Astrocyte (in vitro differentiated cells and primary cell): ENCODE data around the gene MALAT1. TPM values are rescaled to one million over a fixed set of nuclear protein-coding genes. Genes with fewer than 3 reads are reported as not detected.

Experiments
- DNase-seq: peaks from one replicate; pipeline ENCODE4 v3.0.0-alpha.2; 2010; ENCODE audit warnings: low read depth
- FAIRE-seq: peaks from 2 replicates; lab custom pipeline; 2011; peaks lifted over from hg19 to GRCh38; lab: Jason Lieb, UNC
- H2AFZ ChIP-seq: 2 replicates; pipeline ENCODE4 v1.6.0; 2012; ENCODE audit warnings: low read depth, low read length, inconsistent platforms
- H3K27ac ChIP-seq: 2 replicates; pipeline ENCODE4 v1.5.1; 2011; ENCODE audit warnings: low read depth, low read length, inconsistent platforms
- H3K27me3 ChIP-seq: 2 replicates; pipeline ENCODE4 v1.6.0; 2011; ENCODE audit warnings: low read length, inconsistent platforms; ENCODE audit not compliant: insufficient read depth
- H3K36me3 ChIP-seq: 2 replicates; pipeline ENCODE4 v1.5.1; 2011; ENCODE audit warnings: low read length, inconsistent platforms; ENCODE audit not compliant: insufficient read depth
- H3K4me1 ChIP-seq: 2 replicates; pipeline ENCODE4 v1.5.1; 2011; ENCODE audit warnings: low read length, inconsistent platforms; ENCODE audit not compliant: insufficient read depth
- H3K4me2 ChIP-seq: 2 replicates; pipeline ENCODE4 v1.6.0; 2012; ENCODE audit warnings: low read length, inconsistent platforms
- H3K4me3 ChIP-seq: 2 replicates; pipeline ENCODE4 v1.5.1; 2011; ENCODE audit warnings: low read depth, mild to moderate bottlenecking, low read length, inconsistent platforms; ENCODE audit not compliant: insufficient read depth
- H3K79me2 ChIP-seq: 2 replicates; pipeline ENCODE4 v1.6.0; 2012; ENCODE audit warnings: mild to moderate bottlenecking, low read length, inconsistent platforms; ENCODE audit not compliant: insufficient read depth
- H3K9ac ChIP-seq: 2 replicates; pipeline ENCODE4 v1.6.0; 2012; ENCODE audit warnings: mild to moderate bottlenecking, low read length, inconsistent platforms
- H3K9me3 ChIP-seq: 2 replicates; pipeline ENCODE4 v1.5.1; 2012; ENCODE audit warnings: low read depth, mild to moderate bottlenecking, low read length, inconsistent platforms; ENCODE audit not compliant: insufficient read depth
- H4K20me1 ChIP-seq: 2 replicates; pipeline ENCODE4 v1.6.0; 2012; ENCODE audit warnings: low read length, inconsistent platforms; ENCODE audit not compliant: insufficient read depth
- H3K27ac Mint-ChIP-seq: one replicate; pipeline ENCODE4 v1.8.0; 2021; ENCODE audit warnings: mild to moderate bottlenecking, mixed read lengths; ENCODE audit not compliant: unreplicated experiment
- H3K27me3 Mint-ChIP-seq: one replicate; pipeline ENCODE4 v1.8.0; 2021; ENCODE audit warnings: low read depth, mixed read lengths; ENCODE audit not compliant: unreplicated experiment
- H3K36me3 Mint-ChIP-seq: one replicate; pipeline ENCODE4 v1.8.0; 2021; ENCODE audit warnings: low read depth, mixed read lengths; ENCODE audit not compliant: unreplicated experiment
- H3K4me1 Mint-ChIP-seq: one replicate; pipeline ENCODE4 v1.8.0; 2021; ENCODE audit warnings: low read depth, mixed read lengths; ENCODE audit not compliant: unreplicated experiment
- H3K4me3 Mint-ChIP-seq: one replicate; pipeline ENCODE4 v1.8.0; 2021; ENCODE audit warnings: mild to moderate bottlenecking, moderate library complexity, mixed read lengths; ENCODE audit not compliant: unreplicated experiment
- H3K9me3 Mint-ChIP-seq: one replicate; pipeline ENCODE4 v1.8.0; 2021; ENCODE audit warnings: mild to moderate bottlenecking, mixed read lengths; ENCODE audit not compliant: unreplicated experiment
- CTCF ChIP-seq: IDR thresholded peaks from 2 replicates; pipeline ENCODE4 v1.5.1; 2011; ENCODE audit warnings: low read depth, mild to moderate bottlenecking, inconsistent platforms, low read length, moderate library complexity; ENCODE audit not compliant: insufficient read depth
- EZH2 ChIP-seq: IDR thresholded peaks from 2 replicates; pipeline ENCODE4 v1.6.1; 2012; ENCODE audit warnings: mild to moderate bottlenecking, low read length, inconsistent platforms; ENCODE audit not compliant: insufficient read depth
- total RNA-seq: library from RNA; stranded (reverse); gene quantifications from 2 replicates; pipeline ENCODE4 v1.2.1, GENCODE V29; 2021

The MALAT1 gene
- total RNA-seq, 1 donor from 2014 or later: 8,991 TPM

- no peak overlapping the region for H3K4me3 Mint-ChIP-seq
- Histone ChIP-seq H3K36me3 (peaks cover 62% of the 10 kb centered on the region), H3K9ac (peak overlapping the region; percentile 100), H3K4me2 (peak overlapping the region; percentile 84), H3K4me3 (peak overlapping the region; percentile 100), H2AFZ (no peak overlapping the region), H3K79me2 (peaks cover 72% of the 10 kb centered on the region), H3K27me3 (no peaks in the 10 kb centered on the region), H3K9me3 (no peaks in the 10 kb centered on the region), H3K4me1 (no peaks in the 10 kb centered on the region), H3K27ac (peak overlapping the region; percentile 96), H4K20me1 (peaks cover 75% of the 10 kb centered on the region)
- H3K27me3 Mint-ChIP-seq: no peaks in the 10 kb centered on the region
- H3K9me3 Mint-ChIP-seq: peaks cover 2% of the 10 kb centered on the region
- TF ChIP-seq CTCF (no peak), EZH2 (no peak)
- DNase-seq (peak; percentile 16), FAIRE-seq (no peak)
- peak overlapping the region; percentile 93 for H3K27ac Mint-ChIP-seq
- H3K4me1 Mint-ChIP-seq: no peaks in the 10 kb centered on the region
- H3K36me3 Mint-ChIP-seq: peaks cover 28% of the 10 kb centered on the region
These were observed 6.0 kb downstream of the MALAT1 start for GRCh38 chr11:65504674-65505465.

- H4K20me1 ChIP-seq: peaks cover 67% of the 10 kb centered on the region
- TF ChIP-seq EZH2: no peak
- TF ChIP-seq CTCF: no peak
- H3K27me3 ChIP-seq: no peaks in the 10 kb centered on the region
- peaks cover 28% of the 10 kb centered on the region for H3K36me3 Mint-ChIP-seq
- H3K36me3 ChIP-seq: peaks cover 57% of the 10 kb centered on the region
- H3K9ac ChIP-seq: peak overlapping the region; percentile 100
- H3K4me3 ChIP-seq: peak overlapping the region; percentile 100
- peaks cover 2% of the 10 kb centered on the region for H3K9me3 Mint-ChIP-seq
- H3K9me3 ChIP-seq: no peaks in the 10 kb centered on the region
- DNase-seq (peak; percentile 14), FAIRE-seq (no peak)
- H3K79me2 ChIP-seq: peaks cover 64% of the 10 kb centered on the region
- no peak overlapping the region for H3K4me3 Mint-ChIP-seq
- H3K4me1 ChIP-seq: no peaks in the 10 kb centered on the region
- H3K27ac Mint-ChIP-seq: peak overlapping the region; percentile 93
- H3K27me3 Mint-ChIP-seq: no peaks in the 10 kb centered on the region
- peak overlapping the region; percentile 96 for H3K27ac ChIP-seq
- no peak overlapping the region for H2AFZ ChIP-seq
- no peaks in the 10 kb centered on the region for H3K4me1 Mint-ChIP-seq
- H3K4me2 ChIP-seq: peak overlapping the region; percentile 84
These were observed 6.8 kb downstream of the MALAT1 start for GRCh38 chr11:65505466-65506289.
